ENCODE data around the gene TMEM187.

DNA sequence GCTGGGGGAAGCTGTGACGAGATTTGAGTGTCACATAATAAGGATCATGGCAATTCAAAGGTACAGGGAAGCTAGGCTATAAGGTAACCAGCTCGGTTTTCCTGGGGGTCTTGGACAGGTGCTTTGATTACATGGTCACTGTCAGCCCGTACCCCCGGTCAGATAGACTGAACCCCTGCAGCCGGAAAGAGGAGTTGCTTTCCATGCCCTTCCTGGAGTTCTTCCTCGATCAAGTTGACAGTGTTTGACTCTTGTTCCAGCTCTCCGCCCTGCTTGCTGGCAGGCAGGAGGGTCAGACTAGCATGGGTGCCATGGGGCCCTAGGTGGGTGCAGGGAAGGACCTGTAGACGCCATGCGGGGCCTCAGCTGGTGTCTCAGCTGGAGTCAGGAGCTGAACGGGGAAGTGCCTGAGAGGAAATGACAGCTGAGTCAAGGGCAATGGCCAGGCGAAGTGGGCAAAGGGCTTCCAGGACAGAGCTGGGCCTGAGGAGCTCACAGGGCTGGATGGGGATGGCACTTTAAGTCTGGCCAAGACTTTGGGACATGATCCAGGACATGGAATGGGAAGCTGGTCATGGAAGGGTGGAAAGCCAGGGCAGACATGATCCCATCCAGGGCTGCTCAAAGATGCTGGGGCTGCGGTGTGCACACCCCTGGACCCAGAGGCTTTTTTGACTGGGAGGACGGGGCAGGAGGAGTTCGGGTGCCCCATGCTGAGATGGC lies 1.6 kb downstream of the TMEM187 start:
- TF ChIP-seq MAX (IDR thresholded peaks at IDR 0.05; ENCODE audit: insufficient read depth, insufficient read length) (no peak), POLR2A (IDR thresholded peaks at IDR 0.05; ENCODE audit: low read depth, low read length) (no peak)
- TF ChIP-seq, protein P1, sequence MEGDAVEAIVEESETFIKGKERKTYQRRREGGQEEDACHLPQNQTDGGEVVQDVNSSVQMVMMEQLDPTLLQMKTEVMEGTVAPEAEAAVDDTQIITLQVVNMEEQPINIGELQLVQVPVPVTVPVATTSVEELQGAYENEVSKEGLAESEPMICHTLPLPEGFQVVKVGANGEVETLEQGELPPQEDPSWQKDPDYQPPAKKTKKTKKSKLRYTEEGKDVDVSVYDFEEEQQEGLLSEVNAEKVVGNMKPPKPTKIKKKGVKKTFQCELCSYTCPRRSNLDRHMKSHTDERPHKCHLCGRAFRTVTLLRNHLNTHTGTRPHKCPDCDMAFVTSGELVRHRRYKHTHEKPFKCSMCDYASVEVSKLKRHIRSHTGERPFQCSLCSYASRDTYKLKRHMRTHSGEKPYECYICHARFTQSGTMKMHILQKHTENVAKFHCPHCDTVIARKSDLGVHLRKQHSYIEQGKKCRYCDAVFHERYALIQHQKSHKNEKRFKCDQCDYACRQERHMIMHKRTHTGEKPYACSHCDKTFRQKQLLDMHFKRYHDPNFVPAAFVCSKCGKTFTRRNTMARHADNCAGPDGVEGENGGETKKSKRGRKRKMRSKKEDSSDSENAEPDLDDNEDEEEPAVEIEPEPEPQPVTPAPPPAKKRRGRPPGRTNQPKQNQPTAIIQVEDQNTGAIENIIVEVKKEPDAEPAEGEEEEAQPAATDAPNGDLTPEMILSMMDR (IDR thresholded peaks at IDR 0.05; ENCODE audit: extremely low read depth in 1 of 2, insufficient read depth in 1 of 2, low read depth in 1 of 2, low read length in 2 of 2), result no peak

Measured in endothelial cell of umbilical vein (primary cell).